ENCODE measurements around the gene KIRREL1. TPM values are rescaled to one million over a fixed set of nuclear protein-coding genes. Genes with fewer than 3 reads are reported as not detected.

Gene KIRREL1
- polyA plus RNA-seq, 1 donor (not counting 4 experiments of a cell fraction or from before 2014, with no cell fraction given), result 19.7 TPM

DNA sequence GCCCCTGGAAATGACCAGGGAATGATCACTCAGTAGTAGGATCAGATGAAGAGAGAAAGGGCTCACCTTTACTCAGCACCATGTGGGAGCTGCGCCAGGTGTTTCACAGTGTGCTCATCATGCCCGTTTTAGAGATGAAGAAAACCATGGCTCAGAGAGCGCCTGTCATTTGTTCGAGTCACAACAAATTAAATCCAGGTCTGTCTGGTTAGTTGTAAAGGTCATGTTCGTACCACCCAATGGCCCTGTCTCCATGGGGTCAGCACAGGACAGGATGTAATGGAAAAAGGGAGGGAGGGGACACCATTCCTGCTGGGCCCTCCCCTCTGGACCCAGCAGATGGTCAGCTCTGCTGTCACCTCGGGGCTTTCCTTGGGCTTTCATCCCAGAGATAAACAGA lies 15.2 kb downstream of the KIRREL1 start:
- no peak for TF ChIP-seq EZH2 (IDR thresholded peaks at IDR 0.05; ENCODE audit: low read length)
- TF ChIP-seq, protein P1, sequence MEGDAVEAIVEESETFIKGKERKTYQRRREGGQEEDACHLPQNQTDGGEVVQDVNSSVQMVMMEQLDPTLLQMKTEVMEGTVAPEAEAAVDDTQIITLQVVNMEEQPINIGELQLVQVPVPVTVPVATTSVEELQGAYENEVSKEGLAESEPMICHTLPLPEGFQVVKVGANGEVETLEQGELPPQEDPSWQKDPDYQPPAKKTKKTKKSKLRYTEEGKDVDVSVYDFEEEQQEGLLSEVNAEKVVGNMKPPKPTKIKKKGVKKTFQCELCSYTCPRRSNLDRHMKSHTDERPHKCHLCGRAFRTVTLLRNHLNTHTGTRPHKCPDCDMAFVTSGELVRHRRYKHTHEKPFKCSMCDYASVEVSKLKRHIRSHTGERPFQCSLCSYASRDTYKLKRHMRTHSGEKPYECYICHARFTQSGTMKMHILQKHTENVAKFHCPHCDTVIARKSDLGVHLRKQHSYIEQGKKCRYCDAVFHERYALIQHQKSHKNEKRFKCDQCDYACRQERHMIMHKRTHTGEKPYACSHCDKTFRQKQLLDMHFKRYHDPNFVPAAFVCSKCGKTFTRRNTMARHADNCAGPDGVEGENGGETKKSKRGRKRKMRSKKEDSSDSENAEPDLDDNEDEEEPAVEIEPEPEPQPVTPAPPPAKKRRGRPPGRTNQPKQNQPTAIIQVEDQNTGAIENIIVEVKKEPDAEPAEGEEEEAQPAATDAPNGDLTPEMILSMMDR (optimal IDR thresholded peaks at IDR 0.05 in 1 of 3, IDR thresholded peaks at IDR 0.05 in 1 of 3, conservative IDR thresholded peaks at IDR 0.05 in 1 of 3; ENCODE audit: extremely low read depth in 1 of 3, insufficient read depth in 2 of 3, low read length in 3 of 3), result no peak
- peak overlapping the region; percentile 92 for H3K27ac ChIP-seq (ENCODE audit: control insufficient read depth, insufficient read depth, low read length)
- peaks cover 12 to 15% of the 10 kb centered on the region in 2 experiments for H3K36me3 ChIP-seq (ENCODE audit: control insufficient read depth in 2 of 2, extremely low read depth in 1 of 2, insufficient read depth in 2 of 2, low read length in 2 of 2)
- no peaks in the 10 kb centered on the region for H3K27me3 ChIP-seq (ENCODE audit: control insufficient read depth, extremely low read depth, insufficient read depth, low read length)
- DNase-seq (ENCODE audit: low read depth, low spot score) (no peak), FAIRE-seq (peak; percentile 90)
- no peaks in the 10 kb centered on the region for H4K20me1 ChIP-seq (ENCODE audit: control insufficient read depth, extremely low read depth, insufficient read depth, low read length)
- H3K9ac ChIP-seq (ENCODE audit: control insufficient read depth, extremely low read depth, insufficient read depth, low read length), result no peak overlapping the region
- H3K4me1 ChIP-seq (ENCODE audit: control insufficient read depth, extremely low read depth, insufficient read depth, low read length), result peaks cover 77% of the 10 kb centered on the region
- peaks cover 91% of the 10 kb centered on the region for H3K79me2 ChIP-seq (ENCODE audit: control insufficient read depth, insufficient read depth, low read length)
- H3K9me1 ChIP-seq (ENCODE audit: control insufficient read depth, extremely low read depth, insufficient read depth, low read length), result no peaks in the 10 kb centered on the region
- dilution Hi-C loops (cut with MboI; ENCODE audit: extremely low pct_ligation_motif_present, low sequenced_read_pairs), result no loop called here
- peak overlapping the region; percentile 90 for H3K4me2 ChIP-seq (ENCODE audit: control insufficient read depth, extremely low read depth, insufficient read depth, low read depth, low read length)
- H2AFZ ChIP-seq (ENCODE audit: control insufficient read depth, low read length), result no peak overlapping the region
- no peak overlapping the region for H3K4me3 ChIP-seq (ENCODE audit: control insufficient read depth in 2 of 3, extremely low read depth in 1 of 3, insufficient read depth in 2 of 3, low read depth in 1 of 3, low read length in 3 of 3)
- no peaks in the 10 kb centered on the region for H3K9me3 ChIP-seq (ENCODE audit: control insufficient read depth, low read depth, low read length)

DNA sequence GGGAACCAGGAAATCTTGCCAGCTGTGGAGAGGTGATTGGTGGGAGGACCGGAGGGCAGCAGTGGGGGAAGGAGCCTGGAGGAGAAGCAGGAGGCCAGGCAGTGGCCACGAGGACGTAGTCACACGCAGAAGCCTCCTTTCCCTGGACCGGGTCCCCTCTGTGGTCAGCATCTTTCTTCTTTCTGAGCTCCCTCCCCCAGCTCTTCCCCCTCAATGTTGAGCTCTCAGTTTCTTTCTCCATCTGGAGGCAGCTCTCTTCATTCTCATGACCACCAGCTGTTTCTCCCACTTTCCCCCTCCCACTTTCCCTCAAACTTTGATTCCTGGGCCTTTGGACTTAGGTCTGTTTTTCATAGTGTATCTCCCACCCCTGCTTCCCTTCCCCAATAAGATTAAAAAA lies 18.3 kb downstream of the KIRREL1 start:
- no peaks in the 10 kb centered on the region for H3K9me3 ChIP-seq (ENCODE audit: control insufficient read depth, low read depth, low read length)
- H3K9me1 ChIP-seq (ENCODE audit: control insufficient read depth, extremely low read depth, insufficient read depth, low read length), result no peaks in the 10 kb centered on the region
- DNase-seq (ENCODE audit: low read depth, low spot score) (no peak), FAIRE-seq (no peak)
- dilution Hi-C loops (cut with MboI; ENCODE audit: extremely low pct_ligation_motif_present, low sequenced_read_pairs), result no loop called here
- peaks cover 8 to 16% of the 10 kb centered on the region in 2 experiments for H3K36me3 ChIP-seq (ENCODE audit: control insufficient read depth in 2 of 2, extremely low read depth in 1 of 2, insufficient read depth in 2 of 2, low read length in 2 of 2)
- H3K27me3 ChIP-seq (ENCODE audit: control insufficient read depth, extremely low read depth, insufficient read depth, low read length), result no peaks in the 10 kb centered on the region
- no peak overlapping the region for H3K4me2 ChIP-seq (ENCODE audit: control insufficient read depth, extremely low read depth, insufficient read depth, low read depth, low read length)
- peak overlapping the region; percentile 72 for H3K9ac ChIP-seq (ENCODE audit: control insufficient read depth, extremely low read depth, insufficient read depth, low read length)
- TF ChIP-seq, protein P1 (optimal IDR thresholded peaks at IDR 0.05 in 1 of 3, IDR thresholded peaks at IDR 0.05 in 1 of 3, conservative IDR thresholded peaks at IDR 0.05 in 1 of 3; ENCODE audit: extremely low read depth in 1 of 3, insufficient read depth in 2 of 3, low read length in 3 of 3), result no peak
- H3K79me2 ChIP-seq (ENCODE audit: control insufficient read depth, insufficient read depth, low read length), result peaks cover 83% of the 10 kb centered on the region
- H3K4me1 ChIP-seq (ENCODE audit: control insufficient read depth, extremely low read depth, insufficient read depth, low read length), result peaks cover 82% of the 10 kb centered on the region
- H3K27ac ChIP-seq (ENCODE audit: control insufficient read depth, insufficient read depth, low read length), result peak overlapping the region; percentile 92
- H4K20me1 ChIP-seq (ENCODE audit: control insufficient read depth, extremely low read depth, insufficient read depth, low read length), result no peaks in the 10 kb centered on the region
- H3K4me3 ChIP-seq (ENCODE audit: control insufficient read depth in 2 of 3, extremely low read depth in 1 of 3, insufficient read depth in 2 of 3, low read depth in 1 of 3, low read length in 3 of 3), result no peak overlapping the region
- H2AFZ ChIP-seq (ENCODE audit: control insufficient read depth, low read length), result no peak overlapping the region

Data from keratinocyte (primary cell).